Gastrocnemius medialis (tissue), 4 donors: ENCODE results near the gene MTX2.

ENCODE experiments used
- POLR2A ChIP-seq, 2 donors: fragments of 450-650 bp; IDR thresholded peaks; one replicate each; pipeline ENCODE4 v1.6.1; 2017; ENCODE audit warnings: antibody characterized with exemption in 2 of 2, mild to moderate bottlenecking in 2 of 2, moderate library complexity in 2 of 2
- TF ChIP-seq, protein P1 (sequence below), 5 experiments: fragments of 450-650 bp in 3 of 5; fragments of 200-600 bp in 2 of 5; sonication (generic) in 2 of 5; IDR thresholded peaks in 4 of 5; conservative IDR thresholded peaks in 1 of 5; 1 replicate in 4 of 5; 2 replicates in 1 of 5; pipeline ENCODE4 v1.5.1; 2016 to 2019; ENCODE audit warnings: antibody characterized with exemption in 5 of 5, mild to moderate bottlenecking in 3 of 5, moderate library complexity in 3 of 5

DNA sequence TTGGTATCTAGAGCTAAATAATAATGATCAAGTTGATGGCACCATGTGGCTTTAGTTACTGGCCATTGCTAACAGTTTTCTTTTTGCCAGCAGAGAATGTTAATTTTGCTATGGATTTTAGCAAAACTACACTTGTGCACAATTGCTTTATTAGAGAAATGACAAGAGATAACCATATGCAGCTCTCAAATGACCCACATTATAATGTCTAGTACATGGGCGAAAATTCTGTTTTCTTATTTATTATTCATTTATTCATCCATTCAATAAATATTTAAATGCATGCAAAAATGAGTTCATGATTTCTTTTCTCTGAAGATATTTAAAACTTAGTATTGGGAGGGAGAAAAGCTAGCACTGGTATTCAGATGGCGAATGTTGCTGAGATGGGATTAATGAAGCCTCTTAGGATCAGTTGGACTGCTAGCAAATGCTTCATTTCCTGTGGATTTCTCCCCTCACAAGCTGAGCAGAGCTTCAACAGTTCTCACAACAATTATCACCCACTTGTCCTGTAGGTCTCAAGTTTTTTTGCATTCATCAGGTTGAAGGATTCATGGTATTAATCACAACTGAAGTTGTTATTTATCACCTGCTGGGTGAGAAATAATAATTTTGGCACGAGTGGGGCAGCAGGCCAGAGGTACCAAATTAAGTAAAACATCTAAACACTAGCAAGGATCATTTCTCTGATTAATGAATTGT, 95.2 kb downstream of the MTX2 start:
- no peak for TF ChIP-seq POLR2A (IDR thresholded peaks at IDR 0.05)
- TF ChIP-seq, protein P1, sequence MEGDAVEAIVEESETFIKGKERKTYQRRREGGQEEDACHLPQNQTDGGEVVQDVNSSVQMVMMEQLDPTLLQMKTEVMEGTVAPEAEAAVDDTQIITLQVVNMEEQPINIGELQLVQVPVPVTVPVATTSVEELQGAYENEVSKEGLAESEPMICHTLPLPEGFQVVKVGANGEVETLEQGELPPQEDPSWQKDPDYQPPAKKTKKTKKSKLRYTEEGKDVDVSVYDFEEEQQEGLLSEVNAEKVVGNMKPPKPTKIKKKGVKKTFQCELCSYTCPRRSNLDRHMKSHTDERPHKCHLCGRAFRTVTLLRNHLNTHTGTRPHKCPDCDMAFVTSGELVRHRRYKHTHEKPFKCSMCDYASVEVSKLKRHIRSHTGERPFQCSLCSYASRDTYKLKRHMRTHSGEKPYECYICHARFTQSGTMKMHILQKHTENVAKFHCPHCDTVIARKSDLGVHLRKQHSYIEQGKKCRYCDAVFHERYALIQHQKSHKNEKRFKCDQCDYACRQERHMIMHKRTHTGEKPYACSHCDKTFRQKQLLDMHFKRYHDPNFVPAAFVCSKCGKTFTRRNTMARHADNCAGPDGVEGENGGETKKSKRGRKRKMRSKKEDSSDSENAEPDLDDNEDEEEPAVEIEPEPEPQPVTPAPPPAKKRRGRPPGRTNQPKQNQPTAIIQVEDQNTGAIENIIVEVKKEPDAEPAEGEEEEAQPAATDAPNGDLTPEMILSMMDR (IDR thresholded peaks at IDR 0.05 in 4 of 5, conservative IDR thresholded peaks at IDR 0.05 in 1 of 5) = no peak
